Upper lobe of left lung (tissue), 4 donors: Measurements from ENCODE around the gene DENND1C.

Experiments used
- POLR2A ChIP-seq, 4 donors: fragments of 450-650 bp; IDR thresholded peaks; one replicate each; pipeline ENCODE4 v1.5.1; 2016 to 2017; ENCODE audit warnings: antibody characterized with exemption in 4 of 4, mild to moderate bottlenecking in 2 of 4
- POLR2AphosphoS5 ChIP-seq, 2 donors: sonication (generic); formaldehyde crosslinking; IDR thresholded peaks; one replicate each; pipeline ENCODE4 v1.5.1; 2017; ENCODE audit warnings: antibody characterized with exemption in 2 of 2
- TF ChIP-seq, protein P1 (sequence below), 6 experiments: fragments of 450-650 bp in 4 of 6; fragments of 200-600 bp in 2 of 6; sonication (generic) in 2 of 6; IDR thresholded peaks; one replicate each; pipeline ENCODE4 v1.5.1; 2016 to 2019; ENCODE audit warnings: antibody characterized with exemption in 6 of 6

DNA sequence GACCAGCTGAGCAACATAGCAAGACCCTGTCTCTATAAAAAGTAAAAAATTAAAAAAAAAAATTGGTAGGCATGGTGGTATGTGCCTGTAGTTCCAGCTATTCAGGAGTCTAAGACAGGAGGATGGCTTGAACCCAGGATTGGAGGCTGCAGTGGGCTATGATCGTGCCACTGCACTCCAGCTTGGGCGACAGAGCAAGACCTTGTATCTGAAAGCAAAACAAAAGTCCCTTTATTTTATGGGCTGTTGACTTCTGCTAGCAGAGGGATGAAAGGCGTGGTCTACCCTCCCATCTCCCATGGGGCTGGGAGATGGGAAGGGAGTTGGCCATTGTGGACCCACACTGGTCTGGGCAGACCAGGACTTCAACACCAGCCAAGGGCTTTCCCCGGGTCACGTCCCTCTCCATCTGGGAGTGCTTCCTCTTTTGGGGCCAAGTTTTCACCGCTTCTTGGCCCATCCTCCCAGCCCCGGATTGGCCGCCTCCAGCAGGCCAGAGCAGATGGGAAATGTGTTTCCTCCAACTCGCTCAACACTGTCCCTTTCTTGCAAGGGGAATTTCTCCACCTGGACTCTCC lies 47.0 kb upstream of the DENND1C start:
- TF ChIP-seq POLR2AphosphoS5 (IDR thresholded peaks at IDR 0.05) (no peak), POLR2A (IDR thresholded peaks at IDR 0.05) (no peak)
- TF ChIP-seq, protein P1, sequence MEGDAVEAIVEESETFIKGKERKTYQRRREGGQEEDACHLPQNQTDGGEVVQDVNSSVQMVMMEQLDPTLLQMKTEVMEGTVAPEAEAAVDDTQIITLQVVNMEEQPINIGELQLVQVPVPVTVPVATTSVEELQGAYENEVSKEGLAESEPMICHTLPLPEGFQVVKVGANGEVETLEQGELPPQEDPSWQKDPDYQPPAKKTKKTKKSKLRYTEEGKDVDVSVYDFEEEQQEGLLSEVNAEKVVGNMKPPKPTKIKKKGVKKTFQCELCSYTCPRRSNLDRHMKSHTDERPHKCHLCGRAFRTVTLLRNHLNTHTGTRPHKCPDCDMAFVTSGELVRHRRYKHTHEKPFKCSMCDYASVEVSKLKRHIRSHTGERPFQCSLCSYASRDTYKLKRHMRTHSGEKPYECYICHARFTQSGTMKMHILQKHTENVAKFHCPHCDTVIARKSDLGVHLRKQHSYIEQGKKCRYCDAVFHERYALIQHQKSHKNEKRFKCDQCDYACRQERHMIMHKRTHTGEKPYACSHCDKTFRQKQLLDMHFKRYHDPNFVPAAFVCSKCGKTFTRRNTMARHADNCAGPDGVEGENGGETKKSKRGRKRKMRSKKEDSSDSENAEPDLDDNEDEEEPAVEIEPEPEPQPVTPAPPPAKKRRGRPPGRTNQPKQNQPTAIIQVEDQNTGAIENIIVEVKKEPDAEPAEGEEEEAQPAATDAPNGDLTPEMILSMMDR (IDR thresholded peaks at IDR 0.05) = no peak
